ENCODE data around the gene AIFM3. TPM values are rescaled to one million over a fixed set of nuclear protein-coding genes. Genes with fewer than 3 reads are reported as not detected.

AIFM3 gene
- total and polyA plus RNA-seq, 2 of the 4 experiments (the other 2 are of a cell fraction) = 0.09 to 0.18 TPM

- in situ Hi-C loops (cut with MboI; ENCODE audit: low sequenced_read_pairs) (no loop called here), intact Hi-C loops (cut with micrococcal nuclease) (no loop called here), dilution Hi-C loops (cut with HindIII; ENCODE audit: low sequenced_read_pairs, unreplicated experiment) (no loop called here)
- H3K56ac ChIP-seq (ENCODE audit: extremely low read depth, insufficient read depth, low read length) = no peak overlapping the region
- no peak for TF ChIP-seq RAD21 (IDR thresholded peaks at IDR 0.05; ENCODE audit: low read length)
- no peak for TF ChIP-seq MAFK (IDR thresholded peaks at IDR 0.05; ENCODE audit: low read depth, low read length)
- no peak for TF ChIP-seq SMC3 (IDR thresholded peaks at IDR 0.05; ENCODE audit: low read depth, low read length)
- TF ChIP-seq NFE2L2 (IDR thresholded peaks at IDR 0.05; ENCODE audit: low read depth, low read length) = no peak
- no peak for TF ChIP-seq CTCF (conservative IDR thresholded peaks at IDR 0.05; ENCODE audit: low read depth, low read length)
- TF ChIP-seq, protein P1, sequence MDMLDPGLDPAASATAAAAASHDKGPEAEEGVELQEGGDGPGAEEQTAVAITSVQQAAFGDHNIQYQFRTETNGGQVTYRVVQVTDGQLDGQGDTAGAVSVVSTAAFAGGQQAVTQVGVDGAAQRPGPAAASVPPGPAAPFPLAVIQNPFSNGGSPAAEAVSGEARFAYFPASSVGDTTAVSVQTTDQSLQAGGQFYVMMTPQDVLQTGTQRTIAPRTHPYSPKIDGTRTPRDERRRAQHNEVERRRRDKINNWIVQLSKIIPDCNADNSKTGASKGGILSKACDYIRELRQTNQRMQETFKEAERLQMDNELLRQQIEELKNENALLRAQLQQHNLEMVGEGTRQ (IDR thresholded peaks at IDR 0.05; ENCODE audit: low read depth, low read length) = no peak
- no peak for TF ChIP-seq BHLHE40 (IDR thresholded peaks at IDR 0.05; ENCODE audit: low read depth, low read length)
- TF ChIP-seq CHD1 (IDR thresholded peaks at IDR 0.05; ENCODE audit: low read depth, low read length) = no peak
- no peak for TF ChIP-seq CEBPB (IDR thresholded peaks at IDR 0.05; ENCODE audit: low read depth, low read length)
- no peak for TF ChIP-seq FOS (IDR thresholded peaks at IDR 0.05; ENCODE audit: low read depth, low read length)
- TF ChIP-seq MAZ (IDR thresholded peaks at IDR 0.05; ENCODE audit: borderline replicate concordance, low read depth, low read length) = no peak
- no peak overlapping the region for H2BK120ac ChIP-seq (ENCODE audit: low read depth, low read length)
- H3K9ac ChIP-seq (ENCODE audit: low read depth, low read length) = no peak overlapping the region
- H2AFZ ChIP-seq (replicated peaks; ENCODE audit: low read length, poor library complexity) = no peak overlapping the region
- H3K9me3 ChIP-seq (ENCODE audit: control insufficient read depth, insufficient read depth, low read length) = no peaks in the 10 kb centered on the region
- H2BK5ac ChIP-seq (ENCODE audit: low read depth, low read length, poor library complexity, severe bottlenecking) = no peak overlapping the region
- H4K8ac ChIP-seq (ENCODE audit: low read depth in 2 of 2, low read length in 2 of 2) = no peak overlapping the region
- no peak overlapping the region for H3K14ac ChIP-seq (replicated peaks; ENCODE audit: low read depth, low read length)
- no peak overlapping the region for H3K18ac ChIP-seq (ENCODE audit: low read depth, low read length)
- no peak overlapping the region for H4K91ac ChIP-seq (ENCODE audit: insufficient read depth, low read depth, low read length)
- no peaks in the 10 kb centered on the region for H3K27me3 ChIP-seq (ENCODE audit: control insufficient read depth, insufficient read depth, low read length)
- H2AK9ac ChIP-seq (replicated peaks; ENCODE audit: low read depth, low read length, poor library complexity) = no peak overlapping the region
- CTCF ChIA-PET = interaction anchor here (0.6 to 1.0 kb wide), 2 partner anchors 10 to 14 kb away, joined by 3 to 9 read pairs; no protein-coding TSS in a partner anchor
- peaks cover 31% of the 10 kb centered on the region for H3K36me3 ChIP-seq (ENCODE audit: control insufficient read depth, insufficient read depth, low read length)
- H3K4me2 ChIP-seq (ENCODE audit: low read depth, low read length) = no peak overlapping the region
- WGBS, 2 experiments (ENCODE audit: extremely low coverage in 2 of 2, insufficient read length in 1 of 2) = 76% methylated on average over 2 of the region's 12 CpGs; no CpG with 5 or more reads in 1 of the 2 experiments
- H3K79me1 ChIP-seq (ENCODE audit: low read depth in 1 of 2, low read length in 2 of 2) = peaks cover 12 to 65% of the 10 kb centered on the region in 2 experiments
- no peak overlapping the region for H2BK15ac ChIP-seq (ENCODE audit: low read depth, low read length)
- ATAC-seq (ENCODE audit: low read depth) (no peak), DNase-seq (no peak)
- BruUV-seq (replicated peaks) = no TSS peak
- H4K20me1 ChIP-seq (ENCODE audit: insufficient read depth, low read length) = peaks cover 93% of the 10 kb centered on the region
- POLR2A ChIA-PET (ENCODE audit: unreplicated experiment) = no interaction called here
- H3K9me1 ChIP-seq (ENCODE audit: insufficient read depth, low read length) = peaks cover 22% of the 10 kb centered on the region
- H3K27ac ChIP-seq (ENCODE audit: insufficient read depth, low read length) = no peak overlapping the region
- H2AK5ac ChIP-seq (ENCODE audit: low read depth, low read length) = no peak overlapping the region
- H3K23ac ChIP-seq (ENCODE audit: low read depth, low read length) = no peak overlapping the region; the same call in 1 of the 2 replicates
- H4K5ac ChIP-seq (ENCODE audit: low read depth, low read length) = no peak overlapping the region
- H3K4me1 ChIP-seq (ENCODE audit: control insufficient read depth, insufficient read depth, low read length) = peaks cover 10% of the 10 kb centered on the region
- no peak overlapping the region for H2BK20ac ChIP-seq (ENCODE audit: low read depth, low read length)
- H3K4ac ChIP-seq (ENCODE audit: low read depth, low read length) = no peak overlapping the region
- no peak overlapping the region for H3K4me3 ChIP-seq (ENCODE audit: insufficient read depth, low read depth, low read length)
Observed at GRCh38 chr22:20937031-20937793, 29.8 kb upstream of the AIFM3 start.

All from IMR-90 (cell line).